HepG2 (cell line): ENCODE results near the gene SDHAF1. TPM values are rescaled to one million over a fixed set of nuclear protein-coding genes. Genes with fewer than 3 reads are reported as not detected.

Experiments used
- BRF2 ChIP-seq: sonication (generic); formaldehyde crosslinking; IDR thresholded peaks from 2 replicates; pipeline ENCODE4 v1.8.1; 2022; ENCODE audit warnings: mild to moderate bottlenecking, missing genetic modification reagents
- CBX2 ChIP-seq, 2 experiments: fragments of 200-600 bp in 1 of 2; sonication (generic); formaldehyde crosslinking in 1 of 2; IDR thresholded peaks; 2 replicates each; pipeline versions ENCODE4 v1.7.0 to v1.8.1; 2018 to 2022; ENCODE audit warnings: low read depth in 2 of 2, low read length in 1 of 2, mild to moderate bottlenecking in 1 of 2, missing genetic modification reagents in 1 of 2
- CHD2 ChIP-seq: IDR thresholded peaks from 2 replicates; pipeline ENCODE4 v1.6.1; 2011; ENCODE audit warnings: low read depth, low read length, improper control_type of control experiment
- IKZF1 ChIP-seq: fragments of 450-650 bp; IDR thresholded peaks from 2 replicates; pipeline ENCODE4 v1.7.1; 2016
- JARID2 ChIP-seq: sonication (generic); formaldehyde crosslinking; IDR thresholded peaks from 2 replicates; pipeline ENCODE4 v1.8.1; 2023; ENCODE audit warnings: missing genetic modification reagents, inconsistent platforms; ENCODE audit not compliant: insufficient replicate concordance
- MEF2D ChIP-seq: sonication (generic); formaldehyde crosslinking; IDR thresholded peaks from 2 replicates; pipeline ENCODE4 v1.5.1; 2020; ENCODE audit warnings: mild to moderate bottlenecking, missing genetic modification reagents
- POLR2AphosphoS2 ChIP-seq: IDR thresholded peaks from 2 replicates; pipeline ENCODE4 v1.6.1; 2011; ENCODE audit warnings: low read depth, low read length, improper control_type of control experiment
- PPARG ChIP-seq: conservative IDR thresholded peaks from 2 replicates; pipeline ENCODE4 v1.6.1; 2016; ENCODE audit warnings: missing biosample characterization, missing genetic modification reagents
- SSRP1 ChIP-seq: IDR thresholded peaks from 2 replicates; pipeline ENCODE4 v1.6.1; 2016; ENCODE audit warnings: control low read depth
- TBX2 ChIP-seq: sonication (generic); formaldehyde crosslinking; IDR thresholded peaks from 2 replicates; pipeline ENCODE4 v1.5.0; 2020; ENCODE audit warnings: missing genetic modification reagents, mild to moderate bottlenecking, borderline replicate concordance
- ZBTB49 ChIP-seq: sonication (generic); formaldehyde crosslinking; IDR thresholded peaks from 2 replicates; pipeline ENCODE4 v1.4.0; 2020; ENCODE audit warnings: missing genetic modification reagents, borderline replicate concordance
- ZIK1 ChIP-seq: sonication (generic); formaldehyde crosslinking; IDR thresholded peaks from 2 replicates; pipeline ENCODE4 v1.5.0; 2020; ENCODE audit warnings: mild to moderate bottlenecking, low read depth, missing genetic modification reagents, borderline replicate concordance
- ZMYM2 ChIP-seq: sonication (generic); formaldehyde crosslinking; IDR thresholded peaks from 2 replicates; pipeline ENCODE4 v1.8.0; 2022; ENCODE audit warnings: mild to moderate bottlenecking, missing genetic modification reagents
- ZNF230 ChIP-seq: sonication (generic); formaldehyde crosslinking; IDR thresholded peaks from 2 replicates; pipeline ENCODE4 v1.4.0; 2020; ENCODE audit warnings: mild to moderate bottlenecking, missing genetic modification reagents
- ZNF547 ChIP-seq: sonication (generic); formaldehyde crosslinking; IDR thresholded peaks from 2 replicates; pipeline ENCODE4 v1.5.1; 2020; ENCODE audit warnings: mild to moderate bottlenecking, missing genetic modification reagents
- ZNF737 ChIP-seq: sonication (generic); formaldehyde crosslinking; IDR thresholded peaks from 2 replicates; pipeline ENCODE4 v1.5.0; 2020; ENCODE audit warnings: missing genetic modification reagents, mild to moderate bottlenecking, borderline replicate concordance
- ZNF761 ChIP-seq: sonication (generic); formaldehyde crosslinking; conservative IDR thresholded peaks from 2 replicates; pipeline ENCODE4 v1.4.0; 2020; ENCODE audit warnings: mild to moderate bottlenecking, missing genetic modification reagents
- ZNF800 ChIP-seq: sonication (generic); formaldehyde crosslinking; IDR thresholded peaks from 2 replicates; pipeline ENCODE4 v1.4.0; 2020; ENCODE audit warnings: missing genetic modification reagents
- ZSCAN30 ChIP-seq: sonication (generic); formaldehyde crosslinking; IDR thresholded peaks from 2 replicates; pipeline ENCODE4 v1.5.0; 2020; ENCODE audit warnings: mild to moderate bottlenecking, missing genetic modification reagents
- polyA plus RNA-seq, 8 experiments: library from polyadenylated mRNA; depleted of rRNA in 3 of 8; stranded (reverse) in 7 of 8; unstranded in 1 of 8; fragments of >200 nt; fragmentation: Illumina TruSeq in 4 of 8; extraction: Trizol in 4 of 8; gene quantifications; 2 replicates each; pipeline versions ENCODE4 v1.2.1 to v1.2.3, GENCODE V29; 2011 to 2016; ENCODE audit warnings: low read depth in 4 of 8, missing spikeins in 1 of 8, mixed read lengths in 1 of 8; ENCODE audit not compliant: insufficient read depth in 1 of 8
- total RNA-seq, 5 experiments: library from RNA; depleted of rRNA; stranded (reverse); fragments of >200 nt; fragmentation: Illumina TruSeq; extraction: Trizol; gene quantifications; 2 replicates each; pipeline ENCODE4 v1.2.3, GENCODE V29; 2016; ENCODE audit warnings: low read depth in 1 of 5
- TF ChIP-seq, protein P1 (sequence below): IDR thresholded peaks from 2 replicates; pipeline ENCODE4 v1.6.1; 2016
- TF ChIP-seq, protein P2 (sequence below): IDR thresholded peaks from 2 replicates; pipeline ENCODE4 v1.6.1; 2016; ENCODE audit warnings: missing compliant biosample characterization, missing genetic modification reagents, borderline replicate concordance

The SDHAF1 gene
- total and polyA plus RNA-seq, 2 of the 13 experiments (the other 11 are each of a cell fraction or from before 2014, with no cell fraction given), result 17.8 to 22.8 TPM

DNA sequence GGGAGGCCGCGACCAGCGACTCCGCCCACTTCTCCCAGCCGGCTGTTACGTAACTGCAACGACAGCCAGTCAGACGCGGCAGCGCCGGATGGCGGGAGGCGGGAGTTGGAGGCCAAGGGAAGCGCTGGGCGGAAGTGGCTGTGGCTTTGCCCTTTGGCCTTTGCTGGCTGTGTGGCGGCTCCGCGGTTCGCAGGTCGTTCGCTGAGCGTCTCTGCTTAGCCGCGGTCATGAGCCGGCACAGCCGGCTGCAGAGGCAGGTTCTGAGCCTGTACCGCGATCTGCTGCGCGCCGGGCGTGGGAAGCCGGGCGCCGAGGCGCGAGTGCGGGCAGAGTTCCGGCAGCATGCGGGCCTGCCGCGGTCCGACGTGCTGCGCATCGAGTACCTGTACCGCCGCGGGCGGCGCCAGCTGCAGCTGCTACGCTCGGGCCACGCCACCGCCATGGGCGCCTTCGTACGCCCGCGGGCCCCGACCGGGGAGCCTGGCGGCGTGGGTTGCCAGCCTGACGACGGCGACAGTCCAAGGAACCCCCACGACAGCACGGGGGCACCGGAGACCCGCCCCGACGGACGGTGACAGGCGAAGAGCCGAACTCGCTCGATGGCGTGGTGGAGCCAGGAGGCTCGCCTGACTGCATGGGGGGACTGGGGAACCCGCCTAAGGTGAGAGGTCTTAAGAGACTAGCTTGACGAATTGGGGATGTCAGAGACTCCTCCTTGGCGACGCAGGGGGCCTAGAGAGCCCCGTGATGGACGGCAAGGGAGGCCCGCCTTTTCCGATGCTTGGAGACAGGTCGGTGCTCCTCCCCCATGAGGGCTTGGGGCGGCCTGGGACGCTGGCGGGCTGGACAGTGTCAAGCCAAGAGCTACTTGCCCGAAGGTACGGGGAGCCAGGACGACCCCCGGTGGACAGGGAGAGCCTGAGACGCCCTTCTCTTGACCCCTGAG lies at the start of gene SDHAF1 (continued):
- TF ChIP-seq ZIK1 (CRISPR knock-in tag), result peak; percentile 91
- peak; percentile 89 for TF ChIP-seq ZNF547 (CRISPR knock-in tag)
- TF ChIP-seq ZNF761 (CRISPR knock-in tag), result no peak
- TF ChIP-seq POLR2AphosphoS2, result no peak
- TF ChIP-seq TBX2 (CRISPR knock-in tag), result peak; percentile 81; the same call in 1 of the 2 replicates
- no peak for TF ChIP-seq ZNF230 (CRISPR knock-in tag)
- TF ChIP-seq PPARG (CRISPR knock-in tag), result peak; percentile 54; the same call in 1 of the 2 replicates
- no peak for TF ChIP-seq ZBTB49 (CRISPR knock-in tag)
- no peak for TF ChIP-seq BRF2 (CRISPR knock-in tag)
- TF ChIP-seq JARID2 (CRISPR knock-in tag), result no peak
- TF ChIP-seq IKZF1, result no peak
- TF ChIP-seq, protein P1, sequence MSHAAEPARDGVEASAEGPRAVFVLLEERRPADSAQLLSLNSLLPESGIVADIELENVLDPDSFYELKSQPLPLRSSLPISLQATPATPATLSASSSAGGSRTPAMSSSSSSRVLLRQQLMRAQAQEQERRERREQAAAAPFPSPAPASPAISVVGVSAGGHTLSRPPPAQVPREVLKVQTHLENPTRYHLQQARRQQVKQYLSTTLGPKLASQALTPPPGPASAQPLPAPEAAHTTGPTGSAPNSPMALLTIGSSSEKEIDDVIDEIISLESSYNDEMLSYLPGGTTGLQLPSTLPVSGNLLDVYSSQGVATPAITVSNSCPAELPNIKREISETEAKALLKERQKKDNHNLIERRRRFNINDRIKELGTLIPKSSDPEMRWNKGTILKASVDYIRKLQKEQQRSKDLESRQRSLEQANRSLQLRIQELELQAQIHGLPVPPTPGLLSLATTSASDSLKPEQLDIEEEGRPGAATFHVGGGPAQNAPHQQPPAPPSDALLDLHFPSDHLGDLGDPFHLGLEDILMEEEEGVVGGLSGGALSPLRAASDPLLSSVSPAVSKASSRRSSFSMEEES, result no peak
- TF ChIP-seq CBX2 (IDR thresholded peaks at IDR 0.05; ENCODE audit: low read depth, low read length), result no peak
- TF ChIP-seq CBX2 (CRISPR knock-in tag; IDR thresholded peaks at IDR 0.05; ENCODE audit: low read depth), result no peak
- no peak for TF ChIP-seq MEF2D (CRISPR knock-in tag)
- no peak; the same call in 1 of the 2 replicates for TF ChIP-seq ZMYM2
- TF ChIP-seq ZNF737 (CRISPR knock-in tag), result 0 out of 2 replicates have a peak, but pooled peaks have one; percentile 18
- TF ChIP-seq CHD2, result no peak
- TF ChIP-seq, protein P2, sequence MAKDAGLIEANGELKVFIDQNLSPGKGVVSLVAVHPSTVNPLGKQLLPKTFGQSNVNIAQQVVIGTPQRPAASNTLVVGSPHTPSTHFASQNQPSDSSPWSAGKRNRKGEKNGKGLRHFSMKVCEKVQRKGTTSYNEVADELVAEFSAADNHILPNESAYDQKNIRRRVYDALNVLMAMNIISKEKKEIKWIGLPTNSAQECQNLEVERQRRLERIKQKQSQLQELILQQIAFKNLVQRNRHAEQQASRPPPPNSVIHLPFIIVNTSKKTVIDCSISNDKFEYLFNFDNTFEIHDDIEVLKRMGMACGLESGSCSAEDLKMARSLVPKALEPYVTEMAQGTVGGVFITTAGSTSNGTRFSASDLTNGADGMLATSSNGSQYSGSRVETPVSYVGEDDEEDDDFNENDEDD (CRISPR knock-in tag), result peak; percentile 91; the same call in 1 of the 2 replicates
- no peak for TF ChIP-seq SSRP1 (CRISPR knock-in tag)
- no peak for TF ChIP-seq ZNF800
- TF ChIP-seq ZSCAN30, result no peak
